ENCODE measurements around the gene SH2B2. TPM values are rescaled to one million over a fixed set of nuclear protein-coding genes. Genes with fewer than 3 reads are reported as not detected.

Gene SH2B2
- 11.9 TPM for total RNA-seq

GRCh38 chr7:102286237-102287110 is at the start of gene SH2B2:
TSS of gene SH2B2 (plus strand) at chr7:102286868. CDS start at chr7:102300551, 13,683 bp downstream.
- DNase-seq, result peak; percentile 24

DNA sequence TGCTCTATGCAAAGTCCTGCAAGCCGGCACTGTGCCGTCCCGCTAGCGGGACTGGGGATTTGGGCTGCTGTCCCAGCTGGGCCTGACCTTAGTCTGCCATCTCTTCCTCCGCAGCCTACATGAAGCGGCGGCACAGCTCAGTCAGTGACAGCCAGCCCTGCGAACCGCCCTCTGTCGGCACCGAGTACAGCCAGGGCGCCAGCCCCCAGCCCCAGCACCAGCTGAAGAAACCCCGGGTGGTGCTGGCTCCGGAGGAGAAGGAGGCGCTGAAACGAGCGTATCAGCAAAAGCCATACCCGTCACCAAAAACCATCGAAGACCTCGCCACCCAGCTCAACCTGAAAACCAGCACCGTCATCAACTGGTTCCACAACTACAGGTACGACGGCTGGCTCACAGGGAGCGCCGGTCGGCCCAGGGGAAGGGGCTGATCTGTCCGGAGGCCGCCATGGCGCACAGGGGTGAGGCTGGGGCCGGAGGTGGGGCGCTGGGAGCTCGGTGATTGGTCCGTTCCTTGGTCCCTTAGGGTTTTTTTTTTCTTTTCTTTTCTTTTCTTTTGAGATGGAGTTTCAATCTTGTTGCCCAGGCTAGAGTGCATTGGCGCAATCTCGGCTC is 47.4 kb upstream of the SH2B2 start:
- DNase-seq, result no peak

- DNase-seq, result no peak
Measured at GRCh38 chr7:102241431-102241830, 45.2 kb upstream of the SH2B2 start.

GRCh38 chr7:102244601-102245000 is 42.1 kb upstream of the SH2B2 start:
- DNase-seq, result no peak

GRCh38 chr7:102248081-102248455 is 38.6 kb upstream of the SH2B2 start:
- DNase-seq, result no peak

DNA sequence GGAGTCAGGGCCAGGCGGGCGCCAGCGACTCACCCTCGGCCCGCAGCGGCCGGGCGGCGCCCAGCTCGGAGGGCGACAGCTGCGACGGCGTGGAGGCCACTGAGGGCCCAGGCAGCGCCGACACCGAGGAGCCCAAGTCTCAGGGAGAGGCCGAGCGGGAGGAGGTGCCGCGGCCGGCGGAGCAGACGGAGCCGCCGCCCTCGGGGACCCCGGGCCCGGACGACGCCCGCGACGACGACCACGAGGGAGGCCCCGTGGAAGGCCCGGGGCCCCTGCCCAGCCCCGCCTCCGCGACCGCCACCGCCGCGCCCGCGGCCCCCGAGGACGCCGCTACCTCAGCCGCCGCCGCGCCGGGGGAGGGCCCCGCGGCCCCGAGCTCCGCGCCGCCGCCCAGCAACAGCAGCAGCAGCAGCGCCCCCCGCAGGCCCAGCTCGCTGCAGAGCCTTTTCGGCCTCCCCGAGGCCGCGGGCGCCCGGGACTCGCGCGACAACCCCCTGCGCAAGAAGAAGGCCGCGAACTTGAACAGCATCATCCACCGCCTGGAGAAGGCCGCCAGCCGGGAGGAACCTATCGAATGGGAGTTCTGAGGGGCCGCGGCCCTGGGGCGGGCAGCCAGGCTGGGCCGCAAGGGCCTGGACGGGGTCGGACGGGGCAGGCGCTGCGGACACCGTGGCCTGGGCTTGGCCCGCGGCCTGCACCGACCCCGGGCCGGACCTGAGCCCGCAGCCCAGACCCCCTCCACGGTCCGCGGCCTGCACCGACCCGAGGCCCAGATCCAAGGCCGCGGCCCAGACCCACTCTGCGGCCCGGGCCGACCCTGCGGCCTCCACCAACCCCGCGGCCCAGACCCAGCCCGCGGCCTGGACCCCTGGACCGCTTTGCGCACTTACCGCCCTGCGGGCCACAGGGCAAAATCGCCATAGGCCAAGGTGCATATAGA is 37.9 kb upstream of the SH2B2 start:
- no peak for DNase-seq

DNA sequence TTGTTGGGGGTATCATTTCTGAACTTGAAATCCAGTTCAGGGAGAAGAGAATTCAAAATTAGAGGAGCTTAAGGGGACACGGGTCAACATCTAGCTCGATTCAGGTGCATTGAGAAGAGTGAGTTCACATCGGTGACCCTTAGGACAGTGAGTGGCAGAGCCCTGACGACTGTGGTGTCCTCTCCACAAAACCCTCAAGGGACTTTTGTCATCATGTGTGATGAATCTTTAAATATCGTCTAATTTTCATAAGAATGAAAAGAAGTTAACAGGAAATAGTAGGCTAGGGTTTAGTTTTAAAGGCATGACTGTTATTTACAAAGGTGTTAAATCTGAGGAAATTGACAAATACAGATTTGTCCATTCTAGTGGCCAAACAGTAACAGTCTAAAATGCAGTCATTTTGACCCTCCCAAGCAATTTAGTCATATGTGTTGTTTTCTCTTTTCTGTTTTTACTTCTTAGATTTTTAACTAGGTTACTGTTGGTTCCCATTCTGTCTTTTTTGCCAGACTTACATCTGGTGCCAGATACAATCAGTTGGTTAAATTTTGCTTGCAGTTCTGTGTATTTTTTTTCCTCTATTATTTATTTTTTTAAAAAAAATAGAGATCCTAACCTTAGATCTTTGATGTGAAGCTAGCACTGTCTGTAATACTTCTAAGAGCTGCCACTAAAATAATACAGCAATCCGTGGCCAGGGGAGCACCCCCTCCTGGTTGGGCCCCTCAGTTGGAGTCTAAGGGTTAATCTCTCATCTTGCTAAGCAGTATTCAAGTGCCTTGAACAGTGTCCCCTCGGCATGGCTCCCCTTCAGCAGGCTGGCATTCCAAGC is 34.9 kb upstream of the SH2B2 start:
- no peak for DNase-seq

- no peak for DNase-seq
Measured at GRCh38 chr7:102252366-102252982, 34.2 kb upstream of the SH2B2 start.

DNA sequence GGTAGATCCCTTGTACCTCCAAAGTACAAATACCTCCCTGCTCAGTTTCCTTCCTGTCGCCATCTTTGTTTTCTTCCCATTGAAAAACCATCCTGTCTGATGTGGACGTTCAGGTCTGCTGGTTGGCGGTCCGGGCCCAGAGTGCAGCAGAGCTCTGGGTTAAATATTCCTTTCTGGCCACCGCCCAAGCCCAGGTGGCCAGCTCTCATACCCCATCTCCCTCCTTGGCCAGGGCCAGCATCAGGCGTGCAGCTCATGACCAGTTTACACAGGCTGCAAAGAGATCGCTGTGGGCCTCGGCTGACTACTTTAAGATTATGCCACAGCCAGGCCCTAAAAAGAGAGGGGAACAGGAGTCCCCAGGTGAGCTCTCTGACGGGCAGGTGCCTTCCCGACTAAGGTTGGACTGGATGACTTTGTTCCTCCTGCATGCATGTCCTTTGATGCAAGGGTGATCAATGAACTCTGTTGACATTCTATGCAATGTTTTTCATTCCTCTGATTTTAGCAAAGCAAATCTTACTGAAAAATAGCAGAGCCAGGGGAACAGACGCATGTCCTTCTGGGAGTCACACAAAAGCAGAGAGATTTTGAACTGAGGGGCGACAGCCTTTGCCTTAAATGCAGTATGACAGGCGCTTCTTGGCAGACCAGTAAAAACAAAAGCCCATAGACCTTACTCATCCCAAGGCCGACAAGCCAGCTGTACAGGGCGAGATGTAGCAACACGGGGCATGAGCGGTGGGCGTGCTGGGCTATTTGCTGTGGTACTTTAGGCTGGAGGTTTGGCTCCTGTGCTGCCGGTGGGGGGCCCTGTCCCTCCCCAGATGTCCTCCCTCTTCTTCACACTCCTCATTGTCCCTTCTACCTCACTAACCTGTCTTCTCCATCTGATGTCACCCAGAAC is 33.3 kb upstream of the SH2B2 start:
- no peak for DNase-seq

GRCh38 chr7:102253973-102254370 is 32.7 kb upstream of the SH2B2 start:
- DNase-seq, result no peak

GRCh38 chr7:102254521-102254920 is 32.1 kb upstream of the SH2B2 start:
- no peak for DNase-seq

- DNase-seq, result no peak
Measured at GRCh38 chr7:102255501-102255900, 31.2 kb upstream of the SH2B2 start.

DNA sequence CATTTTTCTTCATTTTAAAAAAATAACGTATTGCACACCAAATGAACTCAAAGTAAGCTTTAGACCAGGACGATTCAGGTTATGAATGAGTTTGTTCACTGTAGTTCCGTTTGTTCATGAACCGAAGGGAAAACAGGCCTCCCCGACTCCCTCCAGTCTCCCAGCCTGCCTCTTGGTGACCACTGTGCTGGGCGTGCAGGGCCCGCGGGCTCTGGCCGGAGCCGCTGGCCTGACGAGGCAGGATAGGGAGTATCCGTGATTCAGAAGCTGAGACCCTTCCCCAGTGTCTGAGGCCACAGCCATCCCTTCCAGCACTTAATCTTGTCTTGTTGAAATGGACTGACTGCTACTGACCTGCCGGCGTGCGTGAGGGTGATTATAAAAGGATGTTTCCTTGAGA is 30.8 kb upstream of the SH2B2 start:
- no peak for DNase-seq

DNA sequence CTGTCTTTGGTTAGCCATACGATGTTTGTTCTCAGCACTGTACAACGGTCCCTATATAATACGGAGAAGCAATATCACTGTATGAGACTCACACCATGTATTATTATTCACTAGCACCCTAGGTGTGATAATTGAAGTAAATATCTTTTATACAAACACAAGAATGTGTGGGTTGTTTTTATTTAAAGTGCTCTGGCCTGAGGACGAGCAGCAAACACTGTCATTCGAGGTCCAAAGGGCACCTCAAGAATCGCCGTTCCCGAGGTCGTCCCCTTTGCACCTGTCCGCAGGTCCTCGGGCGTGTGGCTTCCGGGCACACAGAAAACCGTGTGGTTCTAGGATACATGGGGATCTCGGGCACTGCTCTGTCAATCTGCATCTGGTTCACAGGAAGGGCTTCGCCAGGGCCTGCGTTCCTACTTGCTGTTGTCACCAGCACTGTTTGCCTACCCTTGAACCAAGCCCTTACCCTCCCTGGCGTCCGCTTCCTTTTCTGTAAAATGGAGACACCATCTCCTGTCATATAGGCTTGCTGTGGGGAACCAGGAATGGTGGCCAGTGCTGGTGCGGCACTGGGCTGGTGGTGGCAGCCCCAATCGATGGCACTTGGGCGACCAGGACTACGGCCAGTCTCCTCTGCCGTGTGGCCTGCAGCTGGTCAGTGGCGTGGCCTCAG is 28.5 kb upstream of the SH2B2 start:
- DNase-seq, result no peak

DNA sequence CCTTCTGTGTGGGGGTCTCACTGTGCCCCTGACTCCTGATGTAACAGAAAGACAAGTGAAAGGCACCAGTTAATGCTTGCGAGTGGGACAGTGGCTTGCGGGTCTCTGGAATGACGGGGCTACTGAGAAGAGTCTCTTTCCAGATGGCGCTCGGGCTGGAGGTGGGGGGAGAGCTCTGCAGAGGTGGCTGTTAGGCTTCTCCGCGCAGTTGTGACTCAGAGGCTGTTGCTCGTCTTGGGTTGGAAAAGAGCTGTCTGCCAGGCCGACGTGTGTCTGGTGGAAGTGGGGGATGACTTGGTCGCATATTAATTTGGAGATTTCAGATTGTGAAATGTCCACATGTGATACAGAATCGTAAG is 27.9 kb upstream of the SH2B2 start:
- peak; percentile 32 for DNase-seq

GRCh38 chr7:102260856-102261255 is 25.8 kb upstream of the SH2B2 start:
- DNase-seq, result no peak

GRCh38 chr7:102261451-102261850 is 25.2 kb upstream of the SH2B2 start:
- no peak for DNase-seq

- no peak for DNase-seq
Measured at GRCh38 chr7:102262546-102262945, 24.1 kb upstream of the SH2B2 start.

DNA sequence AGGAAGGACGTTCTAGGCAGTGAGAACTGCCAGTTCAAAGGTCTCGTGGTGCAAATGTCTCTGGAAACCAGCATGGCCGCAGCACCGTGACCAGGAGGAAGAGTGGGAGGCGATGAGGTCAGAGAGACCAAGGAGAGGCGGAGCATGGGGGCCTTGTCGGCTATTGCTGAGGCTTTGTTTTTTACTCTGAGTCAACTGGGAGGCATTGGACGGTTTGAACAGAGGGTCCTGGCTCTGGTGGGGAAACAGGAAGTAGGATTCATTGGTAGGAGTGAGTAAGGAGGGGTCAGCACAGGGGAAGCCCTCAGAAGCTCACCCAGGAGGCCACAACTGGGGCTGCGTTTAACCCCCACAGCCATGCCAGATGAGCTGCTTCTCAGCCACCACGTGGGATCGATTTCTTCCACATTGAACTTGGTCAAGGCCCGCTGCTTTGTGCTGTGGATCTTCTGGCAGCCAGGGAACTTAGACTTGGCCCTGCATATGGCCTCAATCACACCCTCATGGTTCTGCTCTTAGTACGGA is 22.2 kb upstream of the SH2B2 start:
- no peak for DNase-seq

DNA sequence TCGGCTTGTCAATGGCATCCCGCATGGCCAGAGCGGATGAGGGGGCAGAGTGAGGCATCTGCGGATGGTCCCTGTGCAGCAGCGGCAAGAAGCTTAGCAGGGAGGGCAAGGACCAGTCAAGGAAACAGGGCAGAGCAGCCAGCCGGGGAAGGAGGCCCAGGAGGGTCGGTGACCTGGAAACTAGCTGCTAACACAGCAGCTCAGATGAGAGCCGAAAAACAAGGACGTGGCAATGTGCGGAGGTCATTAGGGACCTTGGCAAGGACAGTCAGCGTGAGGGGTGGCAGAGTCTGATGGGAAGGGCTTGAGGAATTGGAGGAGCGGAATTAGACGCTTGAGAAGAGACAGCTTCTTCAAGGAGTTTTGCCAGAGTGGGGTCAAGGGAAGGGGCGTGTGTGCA is 20.1 kb upstream of the SH2B2 start:
- DNase-seq, result no peak

Data from occipital lobe (tissue), 2 donors.